ENCODE data around the gene SCTR. TPM values are rescaled to one million over a fixed set of nuclear protein-coding genes. Genes with fewer than 3 reads are reported as not detected.

Gene SCTR
- polyA plus RNA-seq, 3 donors, result not detected

GRCh38 chr2:119482481-119483394 is 41.5 kb downstream of the SCTR start:
- intact Hi-C loops (cut with micrococcal nuclease), result no loop called here
- DNase-seq, result peak; percentile 12 to 44 (median 16)
- H3K4me3 ChIP-seq (replicated peaks in 1 of 3; ENCODE audit: low read depth in 2 of 3, low read length in 3 of 3), result no peak overlapping the region
- H3K36me3 Mint-ChIP-seq, result no peaks in the 10 kb centered on the region
- H3K27ac Mint-ChIP-seq, result peak overlapping the region in 1 of 7 donors; percentile 42
- peaks cover 6 to 12% (median 8%) of the 10 kb centered on the region in 3 donors for H3K27me3 Mint-ChIP-seq (ENCODE audit: low read depth in 3 of 3)
- H4K20me1 ChIP-seq (ENCODE audit: insufficient read depth, low read length), result no peaks in the 10 kb centered on the region
- H3K9me3 ChIP-seq (replicated peaks in 1 of 2; ENCODE audit: control insufficient read depth in 1 of 2, insufficient read depth in 1 of 2, low read length in 2 of 2), result no peaks in the 10 kb centered on the region
- TF ChIP-seq CTCF (IDR thresholded peaks at IDR 0.05), result no peak
- no peak overlapping the region for H3K4me3 Mint-ChIP-seq
- H3K9ac ChIP-seq (ENCODE audit: insufficient read depth, low read length, poor library complexity, severe bottlenecking), result no peak overlapping the region
- H3K4me1 Mint-ChIP-seq, result peaks cover 8% of the 10 kb centered on the region
- 90% methylated on average over 18 of the region's 20 CpGs for WGBS (ENCODE audit: insufficient coverage)
- no peak overlapping the region for H3K4me2 ChIP-seq (replicated peaks; ENCODE audit: extremely low read depth, low read length, poor library complexity, severe bottlenecking)
- no peaks in the 10 kb centered on the region for H3K27me3 ChIP-seq (ENCODE audit: control insufficient read depth in 2 of 2, insufficient read depth in 2 of 2, low read length in 2 of 2)
- no peaks in the 10 kb centered on the region for H3K79me2 ChIP-seq (ENCODE audit: insufficient read depth, low read length)
- no peaks in the 10 kb centered on the region for H3K36me3 ChIP-seq (replicated peaks in 1 of 2; ENCODE audit: control insufficient read depth in 1 of 2, insufficient read depth in 2 of 2, low read length in 2 of 2)
- H3K27ac ChIP-seq (ENCODE audit: low read depth in 1 of 2, low read length in 2 of 2), result no peak overlapping the region
- no peaks in the 10 kb centered on the region for H3K4me1 ChIP-seq (ENCODE audit: control insufficient read depth in 1 of 2, insufficient read depth in 2 of 2, low read length in 2 of 2)
- H2AFZ ChIP-seq (ENCODE audit: insufficient read depth, low read depth, low read length, poor library complexity, severe bottlenecking), result no peak overlapping the region
- peaks cover 0 to 2% (median 0%) of the 10 kb centered on the region in 7 donors for H3K9me3 Mint-ChIP-seq

- Mint-ChIP-seq H3K27ac (no peak overlapping the region), H3K4me3 (no peak overlapping the region), H3K9me3 (peaks cover 0 to 2% (median 0%) of the 10 kb centered on the region in 7 donors), H3K36me3 (no peaks in the 10 kb centered on the region), H3K27me3 (ENCODE audit: low read depth in 3 of 3) (peaks cover 5 to 14% (median 7%) of the 10 kb centered on the region in 3 donors), H3K4me1 (peaks cover 8% of the 10 kb centered on the region)
- H3K4me1 ChIP-seq (ENCODE audit: control insufficient read depth in 1 of 2, insufficient read depth in 2 of 2, low read length in 2 of 2), result no peaks in the 10 kb centered on the region
- H3K9me3 ChIP-seq (replicated peaks in 1 of 2; ENCODE audit: control insufficient read depth in 1 of 2, insufficient read depth in 1 of 2, low read length in 2 of 2), result no peaks in the 10 kb centered on the region
- no peak overlapping the region for H3K9ac ChIP-seq (ENCODE audit: insufficient read depth, low read length, poor library complexity, severe bottlenecking)
- H3K27me3 ChIP-seq (ENCODE audit: control insufficient read depth in 2 of 2, insufficient read depth in 2 of 2, low read length in 2 of 2), result no peaks in the 10 kb centered on the region
- DNase-seq, result no peak
- no peaks in the 10 kb centered on the region for H4K20me1 ChIP-seq (ENCODE audit: insufficient read depth, low read length)
- intact Hi-C loops (cut with micrococcal nuclease), result no loop called here
- H3K4me3 ChIP-seq (replicated peaks in 1 of 3; ENCODE audit: low read depth in 2 of 3, low read length in 3 of 3), result no peak overlapping the region
- H3K27ac ChIP-seq (ENCODE audit: low read depth in 1 of 2, low read length in 2 of 2), result no peak overlapping the region
- H3K79me2 ChIP-seq (ENCODE audit: insufficient read depth, low read length), result no peaks in the 10 kb centered on the region
- WGBS (ENCODE audit: insufficient coverage), result 69% methylated on average over 10 of the region's 16 CpGs
- no peak overlapping the region for H2AFZ ChIP-seq (ENCODE audit: insufficient read depth, low read depth, low read length, poor library complexity, severe bottlenecking)
- no peak overlapping the region for H3K4me2 ChIP-seq (replicated peaks; ENCODE audit: extremely low read depth, low read length, poor library complexity, severe bottlenecking)
- no peak for TF ChIP-seq CTCF (IDR thresholded peaks at IDR 0.05)
- H3K36me3 ChIP-seq (replicated peaks in 1 of 2; ENCODE audit: control insufficient read depth in 1 of 2, insufficient read depth in 2 of 2, low read length in 2 of 2), result no peaks in the 10 kb centered on the region
Measured at GRCh38 chr2:119481501-119482455, 42.5 kb downstream of the SCTR start.

Measured in CD14-positive monocyte (primary cell).